GM23338 (cell line): ENCODE data around the gene EPG5. TPM values are rescaled to one million over a fixed set of nuclear protein-coding genes. Genes with fewer than 3 reads are reported as not detected.
"Not testable (repeated sequence)": the region's sequence is repeated elsewhere in the genome, so short reads cannot be mapped to it uniquely, and the experiment has no call there.

ENCODE experiments used
- ATAC-seq: fragments of 200-7000 bp; cut with Tn5 transposase; 3 replicates; pipeline ENCODE4 v1.9.1; 2020
- DNase-seq: peaks from one replicate; pipeline ENCODE4 v3.0.0-alpha.2; 2015; ENCODE audit warnings: low spot score
- H2AFZ ChIP-seq: fragments of 200-600 bp; sonication (generic); 2 replicates; pipeline ENCODE4 v1.8.0; 2016; ENCODE audit warnings: antibody characterized with exemption, mild to moderate bottlenecking, moderate library complexity
- H3F3A ChIP-seq: fragments of 200-600 bp; sonication (generic); replicated peaks from 2 replicates; pipeline ENCODE4 v1.8.0; 2017; ENCODE audit warnings: antibody characterized with exemption, mixed run types, low read depth
- H3K27ac ChIP-seq: fragments of 200-600 bp; sonication (generic); 2 replicates; pipeline ENCODE4 v1.6.1; 2016; ENCODE audit warnings: low read depth
- H3K27me3 ChIP-seq: fragments of 200-600 bp; sonication (generic); 2 replicates; pipeline ENCODE4 v1.8.0; 2016; ENCODE audit warnings: mild to moderate bottlenecking, mixed run types, moderate library complexity; ENCODE audit not compliant: insufficient read depth
- H3K36me3 ChIP-seq: fragments of 200-600 bp; sonication (generic); 2 replicates; pipeline ENCODE4 v1.8.0; 2016; ENCODE audit warnings: mild to moderate bottlenecking; ENCODE audit not compliant: insufficient read depth
- H3K4me1 ChIP-seq: fragments of 200-600 bp; sonication (generic); 2 replicates; pipeline ENCODE4 v1.8.0; 2016; ENCODE audit warnings: mild to moderate bottlenecking, moderate library complexity; ENCODE audit not compliant: insufficient read depth
- H3K4me2 ChIP-seq: fragments of 200-600 bp; sonication (generic); 2 replicates; pipeline ENCODE4 v1.7.1; 2017; ENCODE audit warnings: mixed run types
- H3K4me3 ChIP-seq: fragments of 200-600 bp; sonication (generic); 2 replicates; pipeline ENCODE4 v1.6.1; 2016; ENCODE audit warnings: mixed run types
- H3K79me2 ChIP-seq: fragments of 200-600 bp; sonication (generic); replicated peaks from 2 replicates; pipeline ENCODE4 v1.8.0; 2017; ENCODE audit warnings: mild to moderate bottlenecking; ENCODE audit not compliant: insufficient read depth
- H3K9me2 ChIP-seq: fragments of 200-600 bp; sonication (generic); 2 replicates; pipeline ENCODE4 v1.8.0; 2017; ENCODE audit not compliant: insufficient read depth
- H4K20me1 ChIP-seq: fragments of 200-600 bp; sonication (generic); replicated peaks from 2 replicates; pipeline ENCODE4 v1.8.0; 2017; ENCODE audit warnings: mild to moderate bottlenecking; ENCODE audit not compliant: insufficient read depth
- H3K27ac Mint-ChIP-seq: 2 replicates; pipeline ENCODE4 v1.8.0; 2020; ENCODE audit warnings: inconsistent platforms, mild to moderate bottlenecking, moderate library complexity, mixed read lengths
- H3K27me3 Mint-ChIP-seq: 3 replicates; pipeline ENCODE4 v1.8.0; 2022; ENCODE audit warnings: low read depth, mild to moderate bottlenecking, moderate library complexity, mixed read lengths, inconsistent platforms; ENCODE audit not compliant: insufficient read depth, poor library complexity
- H3K36me3 Mint-ChIP-seq: 3 replicates; pipeline ENCODE4 v1.8.0; 2021; ENCODE audit warnings: low read depth, mild to moderate bottlenecking, inconsistent platforms, moderate library complexity, mixed read lengths
- H3K4me1 Mint-ChIP-seq: 3 replicates; pipeline ENCODE4 v1.8.0; 2020; ENCODE audit warnings: mild to moderate bottlenecking, inconsistent platforms, mixed read lengths
- H3K4me3 Mint-ChIP-seq: 3 replicates; pipeline ENCODE4 v1.8.0; 2021; ENCODE audit warnings: moderate library complexity, mild to moderate bottlenecking, inconsistent platforms, mixed read lengths
- H3K9me3 Mint-ChIP-seq: 3 replicates; pipeline ENCODE4 v1.8.0; 2020; ENCODE audit warnings: moderate library complexity, mild to moderate bottlenecking, inconsistent platforms, mixed read lengths
- CREB1 ChIP-seq: fragments of 250-450 bp; sonication (Bioruptor Pico); IDR thresholded peaks from 2 replicates; pipeline ENCODE4 v1.5.0; 2020; ENCODE audit warnings: low read depth, mild to moderate bottlenecking, moderate library complexity
- ETS1 ChIP-seq: IDR thresholded peaks from 2 replicates; pipeline ENCODE4 v1.6.1; 2016; ENCODE audit warnings: antibody characterized with exemption
- EZH2 ChIP-seq: fragments of 200-600 bp; sonication (generic); IDR thresholded peaks from one replicate; pipeline ENCODE4 v1.8.0; 2017; ENCODE audit warnings: antibody characterized with exemption, mild to moderate bottlenecking, low read depth; ENCODE audit not compliant: unreplicated experiment
- EZH2phosphoT487 ChIP-seq: fragments of 200-600 bp; sonication (generic); IDR thresholded peaks from one replicate; pipeline ENCODE4 v1.8.1; 2018; ENCODE audit warnings: antibody characterized with exemption; ENCODE audit not compliant: unreplicated experiment
- JUNB ChIP-seq: IDR thresholded peaks from one replicate; pipeline ENCODE4 v1.6.1; 2016; ENCODE audit warnings: antibody characterized with exemption; ENCODE audit not compliant: unreplicated experiment
- POLR2AphosphoS5 ChIP-seq: IDR thresholded peaks from 2 replicates; pipeline ENCODE4 v1.6.1; 2016; ENCODE audit warnings: antibody characterized with exemption, low read depth
- ZNF114 ChIP-seq: fragments of 250-450 bp; sonication (Bioruptor Pico); IDR thresholded peaks from 2 replicates; pipeline ENCODE4 v1.5.0; 2020; ENCODE audit warnings: mild to moderate bottlenecking, moderate library complexity
- ZNF331 ChIP-seq: fragments of 250-450 bp; sonication (Bioruptor Pico); IDR thresholded peaks from 2 replicates; pipeline ENCODE4 v1.5.0; 2020; ENCODE audit warnings: low read depth, mild to moderate bottlenecking, moderate library complexity
- polyA plus RNA-seq: library from polyadenylated mRNA; unstranded; fragments of >200 nt; fragmentation: Nextera tagmentation; extraction: Ambion mirVana; gene quantifications from 2 replicates; pipeline ENCODE4 v1.2.1, GENCODE V29; 2016
- total RNA-seq: library from RNA; depleted of rRNA; stranded (reverse); fragments of >200 nt; shearing (Covaris generic); gene quantifications from 2 replicates; pipeline ENCODE4 v1.2.3, GENCODE V29; 2014
- TF ChIP-seq, protein P1 (sequence below), 2 experiments: fragments of 200-600 bp in 1 of 2; sonication (generic) in 1 of 2; conservative IDR thresholded peaks; 2 replicates each; pipeline versions ENCODE4 v1.5.1 to v1.6.1; 2016 to 2017; ENCODE audit warnings: antibody characterized with exemption in 2 of 2, low read depth in 2 of 2, mild to moderate bottlenecking in 2 of 2, moderate library complexity in 1 of 2

EPG5 gene
- total and polyA plus RNA-seq, 2 experiments from 2014 or later, result 4.1 to 29.2 TPM

GRCh38 chr18:45974088-45974536 lies 7.0 kb upstream of the EPG5 start:
- Mint-ChIP-seq H3K36me3 (no peaks in the 10 kb centered on the region), H3K27ac (no peak overlapping the region), H3K9me3 (no peaks in the 10 kb centered on the region), H3K27me3 (peaks cover 4% of the 10 kb centered on the region), H3K4me3 (no peak overlapping the region), H3K4me1 (peaks cover 9% of the 10 kb centered on the region; the same call in 2 of the 3 replicates)
- no peak overlapping the region for H2AFZ ChIP-seq
- H3K9me2 ChIP-seq, result no peaks in the 10 kb centered on the region
- DNase-seq (peak; percentile 83), ATAC-seq (peak; percentile 75)
- H4K20me1 ChIP-seq, result no peaks in the 10 kb centered on the region
- no peak overlapping the region for H3K4me2 ChIP-seq
- no peak overlapping the region for H3K27ac ChIP-seq
- no peaks in the 10 kb centered on the region for H3K36me3 ChIP-seq
- TF ChIP-seq, protein P1, sequence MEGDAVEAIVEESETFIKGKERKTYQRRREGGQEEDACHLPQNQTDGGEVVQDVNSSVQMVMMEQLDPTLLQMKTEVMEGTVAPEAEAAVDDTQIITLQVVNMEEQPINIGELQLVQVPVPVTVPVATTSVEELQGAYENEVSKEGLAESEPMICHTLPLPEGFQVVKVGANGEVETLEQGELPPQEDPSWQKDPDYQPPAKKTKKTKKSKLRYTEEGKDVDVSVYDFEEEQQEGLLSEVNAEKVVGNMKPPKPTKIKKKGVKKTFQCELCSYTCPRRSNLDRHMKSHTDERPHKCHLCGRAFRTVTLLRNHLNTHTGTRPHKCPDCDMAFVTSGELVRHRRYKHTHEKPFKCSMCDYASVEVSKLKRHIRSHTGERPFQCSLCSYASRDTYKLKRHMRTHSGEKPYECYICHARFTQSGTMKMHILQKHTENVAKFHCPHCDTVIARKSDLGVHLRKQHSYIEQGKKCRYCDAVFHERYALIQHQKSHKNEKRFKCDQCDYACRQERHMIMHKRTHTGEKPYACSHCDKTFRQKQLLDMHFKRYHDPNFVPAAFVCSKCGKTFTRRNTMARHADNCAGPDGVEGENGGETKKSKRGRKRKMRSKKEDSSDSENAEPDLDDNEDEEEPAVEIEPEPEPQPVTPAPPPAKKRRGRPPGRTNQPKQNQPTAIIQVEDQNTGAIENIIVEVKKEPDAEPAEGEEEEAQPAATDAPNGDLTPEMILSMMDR (conservative IDR thresholded peaks at IDR 0.05; ENCODE audit: low read depth in 2 of 2), result peak; percentile 84 to 85
- TF ChIP-seq POLR2AphosphoS5 (no peak), EZH2 (no peak), ETS1 (no peak)
- H3K27me3 ChIP-seq, result no peaks in the 10 kb centered on the region
- no peaks in the 10 kb centered on the region for H3K4me1 ChIP-seq
- H3K79me2 ChIP-seq, result no peaks in the 10 kb centered on the region
- H3K4me3 ChIP-seq, result no peak overlapping the region
- H3F3A ChIP-seq, result no peaks in the 10 kb centered on the region

DNA sequence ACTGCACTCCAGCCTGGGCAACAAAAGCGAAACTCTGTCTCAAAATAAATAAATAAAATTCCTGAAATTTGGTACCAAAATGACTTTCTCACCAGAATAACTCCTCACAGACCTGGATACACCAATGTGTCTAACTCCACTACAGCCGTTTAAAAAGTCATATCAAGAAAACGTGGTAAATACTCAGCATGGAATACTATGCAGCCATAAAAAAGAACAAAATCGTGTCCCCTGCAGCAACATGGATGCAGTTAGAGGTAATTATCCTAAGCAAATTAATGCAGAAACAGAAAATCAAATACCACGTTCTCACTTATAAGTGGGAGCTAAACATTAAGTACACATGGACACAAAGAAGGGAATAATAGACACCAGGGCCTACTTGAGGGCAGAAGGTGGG lies 2.2 kb downstream of the EPG5 start:
- ATAC-seq, result not testable (repeated sequence)

DNA sequence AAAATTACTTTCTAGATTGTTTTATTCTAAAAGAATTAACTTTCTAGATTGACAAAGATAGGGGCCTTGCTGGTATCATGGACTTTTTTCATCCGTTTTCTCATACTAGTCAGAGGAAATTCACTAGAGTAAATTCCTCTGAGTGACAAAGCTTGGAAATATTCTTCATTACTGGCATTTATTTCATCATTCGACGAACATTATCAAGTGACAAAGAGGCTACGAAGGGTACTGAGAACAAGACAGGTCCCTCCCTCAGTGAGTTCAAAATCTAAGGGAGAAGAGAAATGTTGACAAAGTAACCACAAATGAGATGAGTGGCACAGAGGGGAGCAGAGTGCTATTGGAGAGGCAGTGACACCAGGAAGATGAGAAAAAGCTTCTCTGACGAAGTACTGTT lies 4.3 kb downstream of the EPG5 start:
- ATAC-seq, result no peak
- Histone ChIP-seq H3K36me3 (no peaks in the 10 kb centered on the region), H3F3A (no peaks in the 10 kb centered on the region), H3K4me1 (no peaks in the 10 kb centered on the region), H3K4me2 (no peak overlapping the region), H3K27ac (no peak overlapping the region), H4K20me1 (no peaks in the 10 kb centered on the region; the same call in 1 of the 2 replicates), H3K4me3 (no peak overlapping the region), H3K9me2 (peaks cover 4% of the 10 kb centered on the region; the same call in 1 of the 2 replicates), H3K79me2 (peaks cover 48% of the 10 kb centered on the region), H3K27me3 (peaks cover under 1% of the 10 kb centered on the region; the same call in 1 of the 2 replicates), H2AFZ (no peak overlapping the region)
- H3K27ac Mint-ChIP-seq, result no peak overlapping the region
- no peak for DNase-seq
- no peaks in the 10 kb centered on the region; the same call in 2 of the 3 replicates for H3K9me3 Mint-ChIP-seq
- H3K4me3 Mint-ChIP-seq, result no peak overlapping the region
- no peaks in the 10 kb centered on the region; the same call in 2 of the 3 replicates for H3K36me3 Mint-ChIP-seq
- H3K4me1 Mint-ChIP-seq, result no peaks in the 10 kb centered on the region; the same call in 2 of the 3 replicates
- H3K27me3 Mint-ChIP-seq, result peaks cover 4% of the 10 kb centered on the region
- TF ChIP-seq ZNF331 (no peak), EZH2 (no peak), CREB1 (CRISPR knock-in tag) (no peak), ZNF114 (CRISPR knock-in tag) (no peak), JUNB (no peak), EZH2phosphoT487 (no peak), POLR2AphosphoS5 (no peak)

More for the DNA sequence above, 2.2 kb downstream of the EPG5 start:
- H3K4me3 ChIP-seq, H3K27ac Mint-ChIP-seq, H3K36me3 ChIP-seq, H3K4me2 ChIP-seq, H3K27ac ChIP-seq, H3K4me1 ChIP-seq, H3K9me2 ChIP-seq, H3F3A ChIP-seq, DNase-seq, H3K4me1 Mint-ChIP-seq, H4K20me1 ChIP-seq, H3K9me3 Mint-ChIP-seq, H3K36me3 Mint-ChIP-seq, H3K27me3 Mint-ChIP-seq, H2AFZ ChIP-seq: not testable (repeated sequence)
- peak overlapping the region; percentile 48; the same call in 2 of the 3 replicates for H3K4me3 Mint-ChIP-seq
- H3K27me3 ChIP-seq, result peaks cover 12% of the 10 kb centered on the region; the same call in 1 of the 2 replicates
- peaks cover 41% of the 10 kb centered on the region for H3K79me2 ChIP-seq
